Naive thymus-derived CD8-positive, alpha-beta T cell (primary cell): ENCODE data around the gene TOE1. TPM values are rescaled to one million over a fixed set of nuclear protein-coding genes. Genes with fewer than 3 reads are reported as not detected.
A peak's percentile ranks its signal among the peaks of the same experiment; 100 is the strongest.
"Not testable (repeated sequence)": the region's sequence is repeated elsewhere in the genome, so short reads cannot be mapped to it uniquely, and the experiment has no call there.

Experiments used
- ATAC-seq, 2 donors: fragments of 150-1000 bp; cut with Tn5 transposase in 1 of 2; sonication (Bioruptor Pico), chemical (Tn5 transposase) in 1 of 2; 1 replicate in 1 of 2; 2 replicates in 1 of 2; pipeline ENCODE4 v1.10.0; 2021; ENCODE audit warnings: mild to moderate bottlenecking in 2 of 2, moderate library complexity in 2 of 2
- POLR2A ChIA-PET: fragments of 350-600 bp; sonication (Branson Sonifier 250); formaldehyde crosslinking; loops from one replicate; lab custom pipeline; 2021; ENCODE audit warnings: antibody characterized with exemption; lab: Charles Lee
- DNase-seq, 10 donors: peaks; one replicate each; pipeline versions ENCODE4 v3.0.0 to v3.0.0-alpha.2; 2020 to 2022
- H3K27ac Mint-ChIP-seq, 10 donors: one replicate each; pipeline ENCODE4 v1.8.0; 2020 to 2022; ENCODE audit warnings: mild to moderate bottlenecking in 10 of 10, mixed read lengths in 10 of 10, moderate library complexity in 4 of 10, inconsistent platforms in 1 of 10
- H3K27me3 Mint-ChIP-seq, 5 donors: one replicate each; pipeline ENCODE4 v1.8.0; 2021 to 2022; ENCODE audit warnings: mixed read lengths in 5 of 5
- H3K36me3 Mint-ChIP-seq, 3 donors: one replicate each; pipeline ENCODE4 v1.8.0; 2020 to 2022; ENCODE audit warnings: mixed read lengths in 3 of 3, mild to moderate bottlenecking in 2 of 3, inconsistent platforms in 1 of 3
- H3K4me1 Mint-ChIP-seq, 4 donors: one replicate each; pipeline ENCODE4 v1.8.0; 2021 to 2022; ENCODE audit warnings: mixed read lengths in 4 of 4
- H3K4me3 Mint-ChIP-seq, 10 donors: one replicate each; pipeline ENCODE4 v1.8.0; 2020 to 2022; ENCODE audit warnings: mild to moderate bottlenecking in 10 of 10, mixed read lengths in 10 of 10, moderate library complexity in 6 of 10, inconsistent platforms in 1 of 10
- H3K9me3 Mint-ChIP-seq, 9 donors: one replicate each; pipeline ENCODE4 v1.8.0; 2020 to 2022; ENCODE audit warnings: mixed read lengths in 9 of 9, mild to moderate bottlenecking in 3 of 9, inconsistent platforms in 1 of 9, moderate library complexity in 1 of 9
- polyA plus RNA-seq, 3 donors: library from polyadenylated mRNA; unstranded; fragments of 300-500 nt; fragmentation: Illumina TruSeq; gene quantifications; one replicate each; pipeline ENCODE4 v1.2.3, GENCODE V29; 2021
- total RNA-seq, 8 experiments: library from RNA in 2 of 8; stranded (reverse) in 2 of 8; gene quantifications; one replicate each; pipeline ENCODE4 v1.2.3 and lab custom pipeline; 2021 to 2026

TOE1 gene
- total RNA-seq, result 10 to 100 TPM; 23.7 to 24.5 TPM
- polyA plus RNA-seq, result 10 to 100 TPM in 2 of 3 donors, 1 to 10 TPM in 1; 8.2 to 12.3 (median 10.7) TPM
- total RNA-seq (lab: John Stamatoyannopoulos, UW), result 36.1 to 87.6 (median 56.8) reads per million in 6 experiments

DNA sequence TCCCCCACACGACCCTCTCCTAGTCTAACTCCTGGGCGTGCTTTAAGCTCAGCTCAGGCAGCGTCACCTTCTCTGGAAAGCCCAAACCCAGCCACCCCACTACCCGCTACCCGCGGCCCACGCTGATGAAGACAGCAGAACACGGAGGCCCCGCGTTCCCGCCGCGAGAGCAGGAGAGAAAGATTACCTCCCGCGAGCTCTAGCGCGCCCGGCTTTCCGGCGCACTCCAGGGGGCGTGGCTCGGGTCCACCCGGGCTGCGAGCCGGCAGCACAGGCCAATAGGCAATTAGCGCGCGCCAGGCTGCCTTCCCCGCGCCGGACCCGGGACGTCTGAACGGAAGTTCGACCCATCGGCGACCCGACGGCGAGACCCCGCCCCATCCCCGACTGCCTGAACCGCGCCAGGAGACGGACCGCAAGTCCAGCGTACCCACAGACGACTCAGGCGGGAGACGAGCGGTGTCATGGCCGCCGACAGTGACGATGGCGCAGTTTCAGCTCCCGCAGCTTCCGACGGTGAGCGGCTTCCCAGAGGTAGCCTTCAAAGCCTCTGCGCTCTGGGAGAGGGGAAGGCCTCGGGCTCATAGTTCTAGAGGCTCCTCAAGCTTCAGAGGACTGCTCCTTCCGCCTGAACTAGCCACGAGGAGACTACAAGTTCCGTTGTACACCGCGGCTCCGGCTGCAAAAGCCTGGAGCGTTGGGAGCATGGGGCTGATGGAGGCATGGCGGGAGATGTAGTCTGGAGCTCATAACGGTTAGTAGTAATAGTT lies at the start of gene TOE1, which contains the start of gene MUTYH:
TOE1 (plus strand) TSS at position 382 of the 770 bp plus-strand sequence; CDS start at position 465, 83 bp downstream.
MUTYH (minus strand) TSS at position 652 of the 770 bp plus-strand sequence. CDS start 5,935 bp downstream, outside the sequence.
- H3K4me1 Mint-ChIP-seq, result peaks cover 38 to 81% (median 55%) of the 10 kb centered on the region in 4 donors
- POLR2A ChIA-PET, result interaction anchor here (0.6 to 3.6 kb wide), 32 partner anchors 8 to 708 kb away, joined by 3 to 85 read pairs (median 6); partner anchors contain the start of genes AKR1A1, CCDC163, EIF2B3 and GPBP1L1
- peak; percentile 83 to 86 for ATAC-seq

DNA sequence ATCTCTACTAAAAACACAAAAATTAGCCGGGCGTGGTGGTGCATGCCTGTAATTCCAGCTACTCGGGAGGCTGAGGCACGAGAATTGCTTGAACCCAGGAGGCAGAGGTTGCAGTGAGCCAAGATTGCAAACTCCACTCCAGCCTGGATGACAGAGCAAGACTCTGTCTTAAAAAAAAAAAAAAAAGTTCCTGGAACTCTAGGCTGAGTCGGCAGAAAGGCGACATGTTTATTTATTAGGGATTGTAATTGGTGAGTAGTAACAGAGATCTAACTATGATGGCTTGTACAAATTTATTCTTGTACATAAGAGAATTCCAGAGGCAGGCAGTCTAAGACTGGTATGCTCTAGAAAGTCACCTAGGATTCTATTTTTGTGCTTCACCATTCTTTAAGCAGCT lies 49.0 kb upstream of the TOE1 start:
- DNase-seq, H3K36me3 Mint-ChIP-seq, POLR2A ChIA-PET, H3K4me3 Mint-ChIP-seq, ATAC-seq, H3K27ac Mint-ChIP-seq, H3K27me3 Mint-ChIP-seq, H3K9me3 Mint-ChIP-seq, H3K4me1 Mint-ChIP-seq: not testable (repeated sequence)

More for the DNA sequence above, at the start of gene TOE1, which contains the start of gene MUTYH:
- peak within 1 kb of the TSS; percentile 98 to 100 (median 99) for H3K27ac Mint-ChIP-seq
- DNase-seq, result peak; percentile 83 to 92 (median 88)
- peaks cover 0 to 40% (median 3%) of the 10 kb centered on the region in 3 donors for H3K36me3 Mint-ChIP-seq
- no peaks in the 10 kb centered on the region for H3K9me3 Mint-ChIP-seq
- H3K4me3 Mint-ChIP-seq, result peak within 1 kb of the TSS; percentile 94 to 100 (median 100)
- H3K27me3 Mint-ChIP-seq, result no peaks in the 10 kb centered on the region

DNA sequence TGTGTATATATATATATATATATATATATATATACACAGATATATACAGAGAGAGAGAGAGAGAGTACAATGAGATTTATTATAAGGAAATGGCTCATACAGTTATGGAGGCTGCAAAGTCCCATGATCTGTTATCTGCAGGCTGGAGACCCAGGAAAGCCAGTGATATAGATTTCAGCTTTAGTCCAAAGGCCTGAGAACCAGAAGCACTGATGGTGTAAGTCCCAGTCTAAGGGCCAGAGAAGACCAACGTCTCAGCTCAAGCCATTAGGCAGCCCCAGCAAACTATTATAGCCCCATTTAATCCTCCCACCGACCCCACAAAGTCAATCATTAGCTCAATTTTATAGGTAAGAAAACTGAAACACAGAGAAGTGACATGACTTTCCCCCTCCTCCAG lies 48.3 kb upstream of the TOE1 start:
- ATAC-seq, result no peak
- H3K9me3 Mint-ChIP-seq, result no peaks in the 10 kb centered on the region

DNA sequence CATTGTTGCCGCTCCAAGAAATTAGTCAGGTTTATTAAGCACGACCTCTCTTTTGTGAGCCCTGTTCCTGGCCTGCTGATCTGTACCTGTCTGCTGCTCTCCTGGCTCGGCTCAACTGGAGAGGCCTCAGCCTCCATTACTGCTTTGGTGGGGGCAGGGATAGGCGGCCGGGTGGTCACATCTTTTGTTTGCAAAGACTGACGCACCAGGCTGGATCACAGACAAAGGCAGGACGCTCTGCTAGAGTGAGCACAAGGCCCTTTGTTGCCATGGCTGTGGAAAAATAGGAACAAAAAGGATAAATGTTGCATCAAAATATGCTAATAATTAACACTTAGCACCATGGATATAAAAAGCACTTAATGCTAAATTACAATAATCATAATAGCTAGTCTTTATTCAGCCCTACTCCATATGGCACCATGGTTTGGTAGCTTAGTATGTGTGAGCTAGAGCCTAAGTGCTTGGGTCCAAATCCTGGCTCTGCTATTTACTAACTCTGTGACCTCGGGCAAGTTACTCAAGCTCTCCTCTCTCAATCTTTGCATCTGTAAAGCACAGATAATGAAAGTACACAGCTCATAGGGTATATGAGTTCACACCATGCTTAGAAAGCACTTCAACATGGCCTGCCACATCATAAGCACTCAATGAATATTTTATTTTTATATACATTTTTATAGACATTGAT lies 42.2 kb upstream of the TOE1 start:
- Mint-ChIP-seq H3K9me3 (no peaks in the 10 kb centered on the region), H3K36me3 (peaks cover 0 to 2% (median 0%) of the 10 kb centered on the region in 3 donors), H3K27me3 (no peaks in the 10 kb centered on the region), H3K27ac (peak overlapping the region in 1 of 10 donors; percentile 12), H3K4me3 (no peak overlapping the region), H3K4me1 (peaks cover 0 to 10% (median 2%) of the 10 kb centered on the region in 4 donors)
- POLR2A ChIA-PET, result no interaction called here
- ATAC-seq, result no peak
- DNase-seq, result no peak

More for the DNA sequence above, 48.3 kb upstream of the TOE1 start:
- Mint-ChIP-seq H3K27me3 (peaks cover 0 to 3% (median 0%) of the 10 kb centered on the region in 5 donors), H3K36me3 (peaks cover 0 to 2% (median 0%) of the 10 kb centered on the region in 3 donors), H3K4me3 (no peak overlapping the region), H3K27ac (no peak overlapping the region), H3K4me1 (peaks cover 0 to 2% (median 0%) of the 10 kb centered on the region in 4 donors)
- POLR2A ChIA-PET, result interaction anchor here (0.7 kb wide), 1 partner anchor 179 kb away, joined by 5 read pairs; no protein-coding TSS in a partner anchor
- DNase-seq, result no peak

DNA sequence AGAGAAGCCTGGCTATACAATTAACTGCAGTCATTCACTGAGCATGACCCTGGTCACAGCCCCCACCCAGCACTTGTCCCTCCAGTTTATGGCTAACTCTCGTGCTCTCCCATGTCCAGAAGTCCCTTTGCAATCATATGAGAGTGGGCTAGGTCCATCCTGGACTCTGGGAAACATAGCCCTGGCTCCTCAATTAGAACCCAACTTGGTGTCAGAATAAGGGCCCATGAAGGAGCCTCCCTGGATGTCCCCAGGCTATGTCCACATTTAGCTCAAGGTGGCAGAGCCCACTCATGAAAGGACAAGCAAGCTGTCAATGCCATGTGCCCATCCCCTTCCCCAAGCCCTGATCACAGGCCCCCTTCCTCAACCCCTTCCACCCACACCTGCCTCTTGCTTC lies 40.7 kb upstream of the TOE1 start:
- no peak overlapping the region for H3K27ac Mint-ChIP-seq

DNA sequence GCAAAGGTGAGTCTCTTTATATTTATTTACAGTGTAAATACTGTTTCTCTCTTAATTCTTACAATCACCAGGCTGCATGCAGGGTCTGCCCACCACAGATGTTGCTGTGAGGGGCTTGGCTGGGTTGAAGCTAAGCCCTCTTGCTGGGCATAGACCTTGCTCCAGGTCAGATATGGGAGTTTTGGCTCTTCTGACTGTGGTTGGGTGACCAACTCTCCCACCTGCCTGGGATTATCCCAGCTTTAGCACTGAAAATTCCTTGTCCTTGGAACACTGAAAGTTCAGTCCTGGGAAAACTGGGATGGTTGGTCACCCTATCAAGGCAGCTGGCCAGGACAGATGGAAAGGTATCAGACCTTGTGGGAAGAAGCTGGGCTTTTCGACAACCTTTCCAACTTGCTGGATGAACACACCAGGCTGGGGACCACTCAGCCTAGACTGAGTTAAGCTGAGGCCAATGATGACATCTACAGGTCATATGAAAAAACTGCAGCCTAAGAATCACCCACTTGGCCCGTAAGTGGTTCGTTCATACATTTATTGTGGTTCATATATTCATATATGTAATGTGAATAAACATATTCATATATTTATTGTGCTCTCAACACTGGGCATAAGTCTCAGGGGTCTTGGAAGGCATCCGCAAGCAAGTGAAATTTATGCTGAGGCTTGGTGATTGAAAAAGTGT lies 39.8 kb upstream of the TOE1 start:
- H3K9me3 Mint-ChIP-seq, result no peaks in the 10 kb centered on the region
- no peak overlapping the region for H3K27ac Mint-ChIP-seq
- DNase-seq (peak in 8 of 10 donors; percentile 16 to 68 (median 52)), ATAC-seq (peak in 1 of 2 donors; percentile 11)
- POLR2A ChIA-PET, result interaction anchor here (0.9 to 5.7 kb wide), 3 partner anchors 281 to 480 kb away, joined by 3 to 112 read pairs (median 4); partner anchors contain the start of genes HECTD3 and UROD
- H3K27me3 Mint-ChIP-seq, result no peaks in the 10 kb centered on the region
- H3K36me3 Mint-ChIP-seq, result peaks cover 0 to 2% (median 0%) of the 10 kb centered on the region in 3 donors
- peaks cover 4 to 25% (median 15%) of the 10 kb centered on the region in 4 donors for H3K4me1 Mint-ChIP-seq
- H3K4me3 Mint-ChIP-seq, result peak overlapping the region in 4 of 10 donors; percentile 6 to 37 (median 28)

More for the DNA sequence above, 40.7 kb upstream of the TOE1 start:
- POLR2A ChIA-PET, result interaction anchor here (0.6 to 5.7 kb wide), 2 partner anchors 286 to 340 kb away, joined by 3 to 112 read pairs; partner anchors contain the start of genes HECTD3 and UROD
- ATAC-seq (no peak), DNase-seq (no peak)
- Mint-ChIP-seq H3K27me3 (no peaks in the 10 kb centered on the region), H3K9me3 (no peaks in the 10 kb centered on the region), H3K36me3 (peaks cover 0 to 2% (median 0%) of the 10 kb centered on the region in 3 donors), H3K4me1 (peaks cover 2 to 17% (median 7%) of the 10 kb centered on the region in 4 donors), H3K4me3 (no peak overlapping the region)

DNA sequence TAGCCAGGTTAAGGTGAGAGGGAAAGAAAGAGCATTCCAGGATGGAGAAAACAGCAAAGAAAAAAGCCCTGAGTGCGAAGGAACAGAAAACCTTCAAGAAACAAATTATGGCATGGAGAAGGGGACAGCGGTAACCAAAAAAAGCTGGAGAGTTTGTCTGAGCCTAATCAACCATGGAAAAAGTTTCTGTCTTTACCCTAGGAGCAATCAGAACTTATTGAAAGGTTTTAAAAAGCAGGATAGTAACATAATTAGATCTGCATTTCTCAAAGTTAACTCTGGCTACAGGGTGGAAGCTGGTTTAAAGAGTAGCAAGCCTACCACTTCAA lies 39.3 kb upstream of the TOE1 start:
- no peaks in the 10 kb centered on the region for H3K27me3 Mint-ChIP-seq
- peaks cover 5 to 28% (median 19%) of the 10 kb centered on the region in 4 donors for H3K4me1 Mint-ChIP-seq
- H3K9me3 Mint-ChIP-seq, result no peaks in the 10 kb centered on the region
- POLR2A ChIA-PET, result interaction anchor here (0.7 to 5.7 kb wide), 5 partner anchors 39 to 572 kb away, joined by 3 to 112 read pairs (median 4); partner anchors contain the start of genes HECTD3 and UROD
- no peak overlapping the region for H3K27ac Mint-ChIP-seq
- H3K36me3 Mint-ChIP-seq, result peaks cover 0 to 2% (median 0%) of the 10 kb centered on the region in 3 donors
- DNase-seq (no peak), ATAC-seq (no peak)
- H3K4me3 Mint-ChIP-seq, result peak overlapping the region in 3 of 10 donors; percentile 26 to 37 (median 29)

DNA sequence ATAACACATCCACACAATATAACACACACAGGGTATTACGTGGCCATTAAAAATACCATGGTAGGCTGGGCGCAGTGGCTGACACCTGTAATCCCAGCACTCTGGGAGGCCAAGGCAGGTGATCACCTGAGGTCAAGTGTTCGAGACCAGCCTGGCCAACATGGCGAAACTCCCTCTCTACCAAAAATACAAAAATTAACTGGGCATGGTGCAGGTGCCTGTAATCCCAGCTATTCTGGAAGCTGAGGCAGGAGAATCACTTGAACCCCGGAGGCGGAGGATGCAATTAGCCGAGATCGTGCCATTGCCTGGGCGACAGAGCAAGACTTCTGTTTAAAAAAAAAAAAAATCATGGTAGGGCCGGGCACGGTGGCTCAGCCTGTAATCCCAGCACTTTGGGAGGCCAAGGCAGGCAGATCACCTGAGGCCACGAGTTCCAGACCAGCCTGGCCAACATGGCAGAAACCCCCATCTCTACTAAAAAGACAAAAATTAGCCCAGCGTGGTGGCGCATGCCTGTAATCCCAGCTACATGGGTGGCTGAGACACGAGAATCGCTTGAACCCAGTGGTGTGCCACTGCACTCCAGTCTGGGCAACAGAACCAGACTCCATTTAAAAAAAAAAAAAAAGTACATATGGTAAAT lies 37.3 kb upstream of the TOE1 start:
- H3K9me3 Mint-ChIP-seq, result no peaks in the 10 kb centered on the region
- peaks cover 5 to 37% (median 20%) of the 10 kb centered on the region in 4 donors for H3K4me1 Mint-ChIP-seq
- H3K27ac Mint-ChIP-seq, result peak overlapping the region in 9 of 10 donors; percentile 16 to 91 (median 68)
- no peaks in the 10 kb centered on the region for H3K36me3 Mint-ChIP-seq
- no peaks in the 10 kb centered on the region for H3K27me3 Mint-ChIP-seq
- ATAC-seq, result no peak
- no peak for DNase-seq
- H3K4me3 Mint-ChIP-seq, result peak overlapping the region; percentile 46 to 95 (median 90)
- POLR2A ChIA-PET, result interaction anchor here (0.9 to 5.7 kb wide), 21 partner anchors 10 to 671 kb away, joined by 3 to 112 read pairs (median 8); partner anchors contain the start of genes AKR1A1, CCDC163, EIF2B3 and GPBP1L1

DNA sequence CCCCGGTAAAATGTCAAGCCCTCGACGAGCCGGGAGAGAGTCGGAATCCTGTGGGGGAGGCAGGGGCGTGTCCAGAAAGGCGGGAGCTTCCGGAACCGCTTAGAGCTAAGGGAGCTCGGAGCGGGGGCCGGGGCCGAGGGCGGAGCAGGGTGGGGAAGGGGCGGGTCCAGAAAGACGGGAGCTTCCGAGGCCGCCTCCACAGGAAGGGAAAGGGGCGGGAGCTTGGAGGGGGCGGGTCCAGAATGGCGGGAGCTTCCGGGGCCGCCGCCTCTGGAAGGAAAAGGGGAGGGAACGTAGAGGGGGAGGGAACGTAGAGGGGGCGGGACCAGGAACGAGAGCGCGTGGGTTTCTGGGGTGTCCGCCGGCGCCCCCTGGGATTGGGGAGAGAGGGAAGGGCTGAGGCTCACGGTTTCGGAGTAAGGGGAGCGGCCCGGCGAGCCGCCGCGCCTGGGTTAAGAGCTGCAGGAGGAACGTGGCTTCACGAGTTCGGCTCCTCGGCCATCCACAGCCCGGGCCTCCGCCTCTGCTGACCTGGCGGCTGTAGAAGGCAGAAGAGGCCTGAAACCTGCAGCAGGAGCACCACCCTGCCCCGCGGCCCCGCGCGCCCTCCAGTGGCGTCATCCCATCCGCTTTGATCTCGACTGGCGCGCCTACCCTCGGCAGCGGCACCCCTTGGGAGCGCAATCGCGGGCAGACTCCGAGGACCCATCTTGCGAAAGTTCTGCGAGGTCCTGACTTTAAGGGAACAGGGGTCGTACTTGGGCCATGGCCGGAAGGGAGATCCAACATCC lies 36.3 kb upstream of the TOE1 start:
- DNase-seq, result peak; percentile 86 to 98 (median 96)
- POLR2A ChIA-PET, result interaction anchor here (0.5 to 5.7 kb wide), 35 partner anchors 11 to 672 kb away, joined by 3 to 112 read pairs (median 5); partner anchors contain the start of genes AKR1A1, CCDC163, DYNLT4 and EIF2B3
- no peaks in the 10 kb centered on the region for H3K36me3 Mint-ChIP-seq
- peaks cover 5 to 37% (median 20%) of the 10 kb centered on the region in 4 donors for H3K4me1 Mint-ChIP-seq
- H3K27ac Mint-ChIP-seq, result peak overlapping the region; percentile 91 to 98 (median 96)
- ATAC-seq, result peak; percentile 83 to 86
- no peaks in the 10 kb centered on the region for H3K9me3 Mint-ChIP-seq
- no peaks in the 10 kb centered on the region for H3K27me3 Mint-ChIP-seq
- peak overlapping the region; percentile 88 to 96 (median 92) for H3K4me3 Mint-ChIP-seq

DNA sequence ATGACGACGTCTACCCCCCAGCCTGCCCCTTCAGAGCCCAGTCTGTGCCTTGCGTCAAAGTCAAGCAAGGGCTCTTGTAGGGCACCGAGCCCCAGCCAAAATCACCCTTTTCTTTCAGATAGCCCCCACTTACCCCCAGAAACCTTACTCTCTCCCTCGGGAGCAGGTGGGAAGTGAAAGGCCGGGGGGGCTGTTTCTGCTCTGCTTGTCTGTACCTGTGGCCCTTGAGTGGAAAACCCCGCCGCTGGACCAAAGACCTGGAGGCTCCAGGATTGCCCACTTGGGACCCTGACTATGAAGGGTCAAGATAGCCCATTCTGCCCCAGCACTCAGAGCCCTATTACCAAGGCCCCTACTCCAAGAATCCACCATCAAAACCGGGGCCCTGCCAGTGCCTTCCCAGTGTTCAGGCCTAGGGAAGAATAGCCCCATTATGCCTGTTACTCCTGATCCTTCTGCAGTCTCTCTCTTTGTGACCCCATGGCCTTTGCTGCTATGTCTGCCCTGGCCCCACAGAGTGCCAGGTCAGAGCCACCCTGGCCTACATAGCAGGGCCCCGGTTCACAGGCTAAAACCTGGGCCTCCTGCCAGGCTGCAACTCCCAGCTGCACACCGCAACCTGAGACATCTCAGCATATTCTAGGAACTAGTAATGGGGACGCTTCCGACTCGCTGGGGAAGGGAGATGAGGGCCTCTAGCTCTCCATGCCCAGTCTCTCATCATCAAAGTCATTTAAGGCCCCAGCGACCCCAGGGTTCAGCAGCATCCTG lies 35.5 kb upstream of the TOE1 start:
- POLR2A ChIA-PET, result interaction anchor here (0.6 to 5.7 kb wide), 19 partner anchors 19 to 673 kb away, joined by 3 to 112 read pairs (median 5); partner anchors contain the start of genes AKR1A1, BTBD19, CCDC163 and EIF2B3
- Mint-ChIP-seq H3K9me3 (no peaks in the 10 kb centered on the region), H3K27me3 (peaks cover 0 to 1% (median 0%) of the 10 kb centered on the region in 5 donors), H3K36me3 (no peaks in the 10 kb centered on the region), H3K4me3 (peak overlapping the region; percentile 88 to 96 (median 92)), H3K4me1 (peaks cover 5 to 37% (median 20%) of the 10 kb centered on the region in 4 donors), H3K27ac (peak overlapping the region; percentile 91 to 98 (median 96))
- DNase-seq, result no peak
- ATAC-seq, result no peak
